Bronchial epithelial cell (primary cell): ENCODE data around the gene RSPO4. TPM values are rescaled to one million over a fixed set of nuclear protein-coding genes. Genes with fewer than 3 reads are reported as not detected.

Experiments used
- DNase-seq: peaks from one replicate; pipeline ENCODE4 v3.0.0-alpha.2; 2010; ENCODE audit warnings: low read depth
- FAIRE-seq: peaks from 2 replicates; lab custom pipeline; 2011; peaks lifted over from hg19 to GRCh38; lab: Jason Lieb, UNC
- H3K27me3 ChIP-seq: 2 replicates; pipeline ENCODE4 v1.5.1; 2011; ENCODE audit warnings: low read length; ENCODE audit not compliant: control insufficient read depth, insufficient read depth
- H3K36me3 ChIP-seq: 2 replicates; pipeline ENCODE4 v1.5.1; 2011; ENCODE audit warnings: low read length; ENCODE audit not compliant: control insufficient read depth, insufficient read depth
- H3K4me3 ChIP-seq: 2 replicates; pipeline ENCODE4 v1.5.1; 2011; ENCODE audit warnings: mild to moderate bottlenecking, low read depth, low read length, control low read depth
- CTCF ChIP-seq: IDR thresholded peaks from 2 replicates; pipeline ENCODE4 v1.5.1; 2011; ENCODE audit warnings: mild to moderate bottlenecking, moderate library complexity, low read length, control low read depth, inconsistent platforms; ENCODE audit not compliant: insufficient read depth, severe bottlenecking
- total RNA-seq: library from RNA; depleted of rRNA; stranded (reverse); fragments of >200 nt; gene quantifications from 2 replicates; pipeline ENCODE4 v1.2.1, GENCODE V29; 2014

The RSPO4 gene
- total RNA-seq, 1 donor from 2014 or later = not detected

- Histone ChIP-seq H3K4me3 (no peak within 1 kb of the TSS), H3K27me3 (peaks cover 6% of the 10 kb centered on the region), H3K36me3 (no peaks in the 10 kb centered on the region)
- no peak for TF ChIP-seq CTCF
- FAIRE-seq (no peak), DNase-seq (no peak)
Measured at GRCh38 chr20:916125-916799, 85.8 kb downstream of the RSPO4 start, which contains the start of gene ANGPT4. Gene ANGPT4, minus strand, starts transcription at chr20:916334. Its CDS starts 120 bp downstream, at chr20:916214.

GRCh38 chr20:914727-915498 lies 87.2 kb downstream of the RSPO4 start:
- FAIRE-seq (no peak), DNase-seq (peak; percentile 3)

GRCh38 chr20:913306-913849 lies 88.7 kb downstream of the RSPO4 start:
- Histone ChIP-seq H3K36me3 (no peaks in the 10 kb centered on the region), H3K4me3 (no peak overlapping the region), H3K27me3 (peaks cover 6% of the 10 kb centered on the region)
- no peak for DNase-seq
- FAIRE-seq = no peak
- no peak for TF ChIP-seq CTCF

More at GRCh38 chr20:914727-915498, 87.2 kb downstream of the RSPO4 start:
- Histone ChIP-seq H3K36me3 (no peaks in the 10 kb centered on the region), H3K4me3 (no peak overlapping the region), H3K27me3 (peaks cover 6% of the 10 kb centered on the region)
- TF ChIP-seq CTCF = no peak

GRCh38 chr20:911882-912600 lies 90.1 kb downstream of the RSPO4 start:
- TF ChIP-seq CTCF = peak; percentile 24
- DNase-seq (no peak), FAIRE-seq (no peak)
- Histone ChIP-seq H3K27me3 (peaks cover 6% of the 10 kb centered on the region), H3K36me3 (no peaks in the 10 kb centered on the region), H3K4me3 (no peak overlapping the region)

GRCh38 chr20:910870-911770 lies 91.0 kb downstream of the RSPO4 start:
- DNase-seq (no peak), FAIRE-seq (no peak)
- peaks cover 4% of the 10 kb centered on the region for H3K27me3 ChIP-seq

More at GRCh38 chr20:910870-911770, 91.0 kb downstream of the RSPO4 start:
- H3K36me3 ChIP-seq = no peaks in the 10 kb centered on the region
- H3K4me3 ChIP-seq = no peak overlapping the region
- no peak for TF ChIP-seq CTCF
